HepG2 (cell line): Measurements from ENCODE around the gene STMN1. TPM values are rescaled to one million over a fixed set of nuclear protein-coding genes. Genes with fewer than 3 reads are reported as not detected.

ENCODE experiments used
- ATAC-seq: fragments of 200-7000 bp; cut with Tn5 transposase; 3 replicates; pipeline ENCODE4 v1.9.1; 2020; ENCODE audit warnings: mild to moderate bottlenecking, moderate library complexity
- BruUV-seq: library from RNA; stranded (reverse); fragments of 400-500 nt; replicated peaks from 2 replicates; lab custom pipeline; 2021; lab: Mats Ljungman, UMichigan
- CTCF ChIA-PET: fragments of 300-600 bp; formaldehyde crosslinking; extraction: SDS; loops from one replicate; lab custom pipeline; 2021; ENCODE audit warnings: low total read pairs, inconsistent platforms, low intra/inter-chr PET ratio; lab: Yijun Ruan, JAX
- POLR2A ChIA-PET: fragments of 350-600 bp; sonication (Branson Sonifier 250); formaldehyde crosslinking; loops from one replicate; lab custom pipeline; 2020; ENCODE audit warnings: antibody characterized with exemption, inconsistent platforms; lab: Yijun Ruan, JAX
- DNase-seq: peaks from one replicate; pipeline ENCODE4 v3.0.0-alpha.2; 2015; ENCODE audit warnings: low spot score
- FAIRE-seq: peaks from 3 replicates; lab custom pipeline; 2011; peaks lifted over from hg19 to GRCh38; lab: Jason Lieb, UNC
- H2AFZ ChIP-seq: one replicate; pipeline ENCODE4 v1.6.1; 2011; ENCODE audit warnings: low read length, inconsistent platforms
- H3K27ac ChIP-seq: fragments of 300-600 bp; 3 replicates; pipeline ENCODE4 v1.8.0; 2011; ENCODE audit warnings: mixed run types, mild to moderate bottlenecking, mixed read lengths, low read length, inconsistent platforms; ENCODE audit not compliant: insufficient read depth; ENCODE audit errors: extremely low read length
- H3K27me3 ChIP-seq, 2 experiments: fragments of 200-600 bp in 1 of 2; 2 replicates in 1 of 2; 3 replicates in 1 of 2; pipeline versions ENCODE4 v1.6.0 to v1.8.0; 2011; ENCODE audit warnings: low read length in 2 of 2, mild to moderate bottlenecking in 2 of 2, moderate library complexity in 2 of 2, inconsistent platforms in 1 of 2; ENCODE audit not compliant: insufficient read depth in 2 of 2, control insufficient read depth in 1 of 2
- H3K36me3 ChIP-seq, 2 experiments: fragments of 200-600 bp in 1 of 2; replicated peaks in 1 of 2; 2 replicates in 1 of 2; 3 replicates in 1 of 2; pipeline versions ENCODE4 v1.5.1 to v1.8.0; 2011; ENCODE audit warnings: low read length in 2 of 2, inconsistent platforms in 1 of 2; ENCODE audit not compliant: insufficient read depth in 2 of 2, control insufficient read depth in 1 of 2
- H3K4me1 ChIP-seq: 2 replicates; pipeline ENCODE4 v1.5.1; 2012; ENCODE audit warnings: low read length, inconsistent platforms; ENCODE audit not compliant: insufficient read depth
- H3K4me2 ChIP-seq: 2 replicates; pipeline ENCODE4 v1.6.0; 2011; ENCODE audit warnings: low read depth, low read length, inconsistent platforms
- H3K4me3 ChIP-seq, 3 experiments: fragments of 200-600 bp in 1 of 3; sonication (generic), shearing (Covaris generic) in 1 of 3; replicated peaks in 1 of 3; 2 replicates each; pipeline ENCODE4 v1.5.1; 2011 to 2016; ENCODE audit warnings: low read length in 3 of 3, inconsistent platforms in 2 of 3, low read depth in 2 of 3, mild to moderate bottlenecking in 2 of 3, control low read depth in 1 of 3, mixed read lengths in 1 of 3; ENCODE audit not compliant: insufficient read depth in 1 of 3
- H3K79me2 ChIP-seq: one replicate; pipeline ENCODE4 v1.6.1; 2011; ENCODE audit warnings: low read length, inconsistent platforms; ENCODE audit not compliant: insufficient read depth
- H3K9ac ChIP-seq: 2 replicates; pipeline ENCODE4 v1.6.0; 2011; ENCODE audit warnings: mild to moderate bottlenecking, low read depth, low read length, inconsistent platforms; ENCODE audit not compliant: insufficient read depth
- H3K9me3 ChIP-seq: 2 replicates; pipeline ENCODE4 v1.5.1; 2012; ENCODE audit warnings: mild to moderate bottlenecking, low read length
- H4K20me1 ChIP-seq: 2 replicates; pipeline ENCODE4 v1.6.0; 2011; ENCODE audit warnings: inconsistent platforms, mild to moderate bottlenecking, low read length, moderate library complexity; ENCODE audit not compliant: insufficient read depth
- ADNP ChIP-seq: sonication (generic); formaldehyde crosslinking; IDR thresholded peaks from 2 replicates; pipeline ENCODE4 v1.4.0; 2020; ENCODE audit warnings: missing genetic modification reagents
- GATAD1 ChIP-seq: IDR thresholded peaks from 2 replicates; pipeline ENCODE4 v1.6.1; 2016; ENCODE audit warnings: missing genetic modification reagents, missing compliant biosample characterization
- NR1H2 ChIP-seq: sonication (generic); formaldehyde crosslinking; IDR thresholded peaks from 2 replicates; pipeline ENCODE4 v1.8.1; 2022; ENCODE audit warnings: low read depth, missing genetic modification reagents, borderline replicate concordance
- PITX1 ChIP-seq: sonication (generic); formaldehyde crosslinking; IDR thresholded peaks from 2 replicates; pipeline ENCODE4 v1.5.1; 2020; ENCODE audit warnings: mild to moderate bottlenecking, missing genetic modification reagents
- TSC22D2 ChIP-seq: sonication (generic); formaldehyde crosslinking; IDR thresholded peaks from 2 replicates; pipeline ENCODE4 v1.5.1; 2020; ENCODE audit warnings: missing genetic modification reagents, mild to moderate bottlenecking, borderline replicate concordance
- ZNF75D ChIP-seq: sonication (generic); formaldehyde crosslinking; IDR thresholded peaks from 2 replicates; pipeline ENCODE4 v1.8.1; 2023; ENCODE audit warnings: missing genetic modification reagents, mild to moderate bottlenecking, borderline replicate concordance
- WGBS: methylation state at CpG from one replicate; pipeline ENCODE4 v1.1.6; 2017; ENCODE audit warnings: low lambda C conversion rate; 5-methylcytosine and 5-hydroxymethylcytosine counted together
- in situ Hi-C: cut with HindIII; loops from 2 replicates; pipeline ENCODE4 v1.10.0; 2017; ENCODE audit warnings: low pct_unique_long_range_greater_than_20kb; ENCODE audit not compliant: extremely low pct_ligation_motif_present
- intact Hi-C: fragments of 100-400 bp; cut with micrococcal nuclease; formaldehyde crosslinking; loops from one replicate; pipeline ENCODE4 v1.10.0; 2022; ENCODE audit not compliant: unreplicated experiment
- polyA plus RNA-seq, 8 experiments: library from polyadenylated mRNA; depleted of rRNA in 3 of 8; stranded (reverse) in 7 of 8; unstranded in 1 of 8; fragments of >200 nt; fragmentation: Illumina TruSeq in 4 of 8; extraction: Trizol in 4 of 8; gene quantifications; 2 replicates each; pipeline versions ENCODE4 v1.2.1 to v1.2.3, GENCODE V29; 2011 to 2016; ENCODE audit warnings: low read depth in 4 of 8, missing spikeins in 1 of 8, mixed read lengths in 1 of 8; ENCODE audit not compliant: insufficient read depth in 1 of 8
- total RNA-seq, 5 experiments: library from RNA; depleted of rRNA; stranded (reverse); fragments of >200 nt; fragmentation: Illumina TruSeq; extraction: Trizol; gene quantifications; 2 replicates each; pipeline ENCODE4 v1.2.3, GENCODE V29; 2016; ENCODE audit warnings: low read depth in 1 of 5
- TF ChIP-seq, protein P1 (sequence below): IDR thresholded peaks from 2 replicates; pipeline ENCODE4 v1.6.1; 2012; ENCODE audit warnings: low read depth, low read length, improper control_type of control experiment
- TF ChIP-seq, protein P2 (sequence below): sonication (generic); formaldehyde crosslinking; IDR thresholded peaks from 2 replicates; pipeline ENCODE4; 2020; ENCODE audit warnings: missing genetic modification reagents, mild to moderate bottlenecking, borderline replicate concordance

Gene STMN1
- total and polyA plus RNA-seq, 2 of the 13 experiments (the other 11 are each of a cell fraction or from before 2014, with no cell fraction given): 45.9 to 409 TPM

DNA sequence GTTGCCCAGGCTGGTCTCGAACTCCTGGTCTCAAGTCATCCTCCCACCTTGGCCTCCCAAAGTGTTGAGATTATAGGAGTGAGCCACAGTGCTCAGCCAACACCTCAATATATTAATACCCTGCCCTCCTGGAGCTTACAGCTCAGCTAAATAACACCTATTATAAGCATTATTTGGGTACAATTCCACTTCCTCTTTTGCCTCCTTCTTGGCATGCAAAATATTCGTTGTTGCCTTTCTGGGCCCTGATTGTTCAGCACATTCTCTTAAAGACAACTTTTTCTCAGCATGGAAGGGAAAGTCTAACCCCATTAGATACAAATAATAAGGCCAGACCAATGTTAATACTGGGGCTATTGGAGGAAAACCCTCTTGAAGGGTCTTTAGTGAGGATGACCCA, 33.5 kb downstream of the STMN1 start:
- intact Hi-C loops (no loop called here), in situ Hi-C loops (no loop called here)
- peak overlapping the region; percentile 81 for H3K4me2 ChIP-seq
- H3K79me2 ChIP-seq: peaks cover 22% of the 10 kb centered on the region
- no peak overlapping the region for H3K9ac ChIP-seq
- no peaks in the 10 kb centered on the region for H3K36me3 ChIP-seq
- ATAC-seq (no peak), FAIRE-seq (no peak), DNase-seq (no peak)
- H3K4me3 ChIP-seq: no peak overlapping the region
- CTCF ChIA-PET: no interaction called here
- H3K4me1 ChIP-seq: peaks cover 81% of the 10 kb centered on the region
- H4K20me1 ChIP-seq: no peaks in the 10 kb centered on the region
- no peak for TF ChIP-seq ZNF75D (CRISPR knock-in tag)
- 0 out of 2 replicates have a peak, but pooled peaks have one; percentile 4 for TF ChIP-seq TSC22D2 (CRISPR knock-in tag)
- no peak for TF ChIP-seq GATAD1 (CRISPR knock-in tag)
- WGBS: 94% methylated on average over 2 of the region's 2 CpGs
- BruUV-seq: no TSS peak
- H2AFZ ChIP-seq: no peak overlapping the region
- no peaks in the 10 kb centered on the region; a peak in 1 of 5 replicates for H3K27me3 ChIP-seq
- POLR2A ChIA-PET: interaction anchor here (1.2 kb wide), 1 partner anchor 11 kb away, joined by 4 read pairs; no protein-coding TSS in a partner anchor
- H3K9me3 ChIP-seq: no peaks in the 10 kb centered on the region
- H3K27ac ChIP-seq: peak overlapping the region; percentile 28

DNA sequence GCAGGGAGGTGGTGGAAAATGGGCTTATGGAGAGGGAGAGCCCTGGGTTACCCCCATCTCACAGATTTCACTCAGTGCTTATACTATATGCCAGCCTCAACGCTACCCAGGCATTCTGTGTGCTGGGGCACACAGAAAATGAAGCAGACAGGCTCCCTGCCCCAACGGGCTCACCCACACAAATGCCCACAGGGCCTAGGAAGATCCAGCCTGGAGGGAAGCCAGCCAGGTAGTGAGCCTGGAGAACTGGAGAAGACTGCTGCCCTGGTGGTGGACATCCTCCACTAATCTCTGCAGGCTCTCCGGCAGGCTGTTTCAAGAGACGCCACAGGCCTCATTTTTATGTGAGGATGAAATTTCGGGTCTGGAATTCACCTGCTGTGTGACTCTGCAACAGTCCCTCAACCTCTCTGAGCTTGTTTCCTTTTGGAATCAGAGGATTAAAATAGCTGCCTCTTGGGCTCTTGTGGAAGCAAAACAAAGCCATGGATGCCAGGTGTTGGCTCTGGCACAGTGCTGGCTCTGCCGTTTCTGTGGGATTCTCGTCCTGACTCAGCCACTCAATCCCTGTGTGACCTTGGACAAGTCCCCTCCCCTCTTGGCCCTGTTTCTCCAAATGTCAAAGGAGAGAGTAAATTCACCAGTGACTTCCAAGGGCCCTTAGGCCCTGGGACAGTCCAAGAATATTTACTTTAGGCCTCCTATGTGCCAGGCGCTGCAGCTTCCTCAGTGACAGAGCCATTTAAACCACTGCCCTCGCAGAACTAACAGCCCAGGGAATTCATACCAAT, 34.3 kb downstream of the STMN1 start:
- FAIRE-seq (no peak), ATAC-seq (no peak), DNase-seq (no peak)
- Histone ChIP-seq H3K4me3 (peak overlapping the region; percentile 5 to 56 (median 31); a peak in 3 of 6 replicates), H3K27me3 (no peaks in the 10 kb centered on the region; a peak in 1 of 5 replicates), H3K4me1 (peaks cover 89% of the 10 kb centered on the region), H2AFZ (no peak overlapping the region), H3K79me2 (peaks cover 22% of the 10 kb centered on the region), H3K27ac (peak overlapping the region; percentile 76), H3K4me2 (peak overlapping the region; percentile 81), H4K20me1 (no peaks in the 10 kb centered on the region), H3K9ac (peak overlapping the region; percentile 31), H3K36me3 (no peaks in the 10 kb centered on the region), H3K9me3 (no peaks in the 10 kb centered on the region)
- intact Hi-C loops (no loop called here), in situ Hi-C loops (no loop called here)
- WGBS: 50% methylated on average over 9 of the region's 9 CpGs
- no TSS peak for BruUV-seq
- POLR2A ChIA-PET: interaction anchor here (1.2 kb wide), 1 partner anchor 11 kb away, joined by 4 read pairs; no protein-coding TSS in a partner anchor
- CTCF ChIA-PET: no interaction called here
- 0 out of 2 replicates have a peak, but pooled peaks have one; percentile 27 for TF ChIP-seq PITX1 (CRISPR knock-in tag)
- TF ChIP-seq, protein P1, sequence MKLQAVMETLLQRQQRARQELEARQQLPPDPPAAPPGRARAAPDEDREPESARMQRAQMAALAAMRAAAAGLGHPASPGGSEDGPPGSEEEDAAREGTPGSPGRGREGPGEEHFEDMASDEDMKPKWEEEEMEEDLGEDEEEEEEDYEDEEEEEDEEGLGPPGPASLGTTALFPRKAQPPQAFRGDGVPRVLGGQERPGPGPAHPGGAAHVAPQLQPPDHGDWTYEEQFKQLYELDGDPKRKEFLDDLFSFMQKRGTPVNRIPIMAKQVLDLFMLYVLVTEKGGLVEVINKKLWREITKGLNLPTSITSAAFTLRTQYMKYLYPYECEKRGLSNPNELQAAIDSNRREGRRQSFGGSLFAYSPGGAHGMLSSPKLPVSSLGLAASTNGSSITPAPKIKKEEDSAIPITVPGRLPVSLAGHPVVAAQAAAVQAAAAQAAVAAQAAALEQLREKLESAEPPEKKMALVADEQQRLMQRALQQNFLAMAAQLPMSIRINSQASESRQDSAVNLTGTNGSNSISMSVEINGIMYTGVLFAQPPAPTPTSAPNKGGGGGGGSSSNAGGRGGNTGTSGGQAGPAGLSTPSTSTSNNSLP: no peak
- 0 out of 2 replicates have a peak, but pooled peaks have one; percentile 26 for TF ChIP-seq ADNP (CRISPR knock-in tag)
- TF ChIP-seq, protein P2, sequence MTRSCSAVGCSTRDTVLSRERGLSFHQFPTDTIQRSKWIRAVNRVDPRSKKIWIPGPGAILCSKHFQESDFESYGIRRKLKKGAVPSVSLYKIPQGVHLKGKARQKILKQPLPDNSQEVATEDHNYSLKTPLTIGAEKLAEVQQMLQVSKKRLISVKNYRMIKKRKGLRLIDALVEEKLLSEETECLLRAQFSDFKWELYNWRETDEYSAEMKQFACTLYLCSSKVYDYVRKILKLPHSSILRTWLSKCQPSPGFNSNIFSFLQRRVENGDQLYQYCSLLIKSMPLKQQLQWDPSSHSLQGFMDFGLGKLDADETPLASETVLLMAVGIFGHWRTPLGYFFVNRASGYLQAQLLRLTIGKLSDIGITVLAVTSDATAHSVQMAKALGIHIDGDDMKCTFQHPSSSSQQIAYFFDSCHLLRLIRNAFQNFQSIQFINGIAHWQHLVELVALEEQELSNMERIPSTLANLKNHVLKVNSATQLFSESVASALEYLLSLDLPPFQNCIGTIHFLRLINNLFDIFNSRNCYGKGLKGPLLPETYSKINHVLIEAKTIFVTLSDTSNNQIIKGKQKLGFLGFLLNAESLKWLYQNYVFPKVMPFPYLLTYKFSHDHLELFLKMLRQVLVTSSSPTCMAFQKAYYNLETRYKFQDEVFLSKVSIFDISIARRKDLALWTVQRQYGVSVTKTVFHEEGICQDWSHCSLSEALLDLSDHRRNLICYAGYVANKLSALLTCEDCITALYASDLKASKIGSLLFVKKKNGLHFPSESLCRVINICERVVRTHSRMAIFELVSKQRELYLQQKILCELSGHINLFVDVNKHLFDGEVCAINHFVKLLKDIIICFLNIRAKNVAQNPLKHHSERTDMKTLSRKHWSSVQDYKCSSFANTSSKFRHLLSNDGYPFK (CRISPR knock-in tag): 0 out of 2 replicates have a peak, but pooled peaks have one; percentile 8
- no peak for TF ChIP-seq NR1H2 (CRISPR knock-in tag)
